GM12892 (cell line): Measurements from ENCODE around the gene NR4A1.

Experiments used
- POLR2A ChIP-seq: IDR thresholded peaks from 2 replicates; pipeline ENCODE4 v1.6.1; 2011; ENCODE audit warnings: low read depth, low read length, control low read depth
- POLR2AphosphoS5 ChIP-seq: IDR thresholded peaks from 2 replicates; pipeline ENCODE4 v1.6.1; 2011; ENCODE audit warnings: low read depth, low read length, control low read depth

DNA sequence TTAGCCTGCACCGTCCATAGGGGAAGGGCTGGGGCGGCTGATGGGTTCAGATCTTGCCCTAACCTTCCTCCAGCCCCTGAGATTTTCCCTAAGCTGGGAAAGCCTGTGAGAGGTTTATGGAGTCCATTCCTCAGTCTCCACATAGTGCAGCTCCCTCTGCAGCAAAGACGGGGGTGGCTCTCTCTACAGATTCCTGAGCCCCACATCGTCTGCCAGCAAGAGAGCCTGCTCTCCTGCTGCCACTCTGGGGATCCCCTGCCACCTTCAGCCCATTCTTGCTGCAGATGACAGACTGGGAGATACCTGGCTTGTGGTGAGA, 31.4 kb downstream of the NR4A1 start:
- TF ChIP-seq POLR2A (no peak), POLR2AphosphoS5 (no peak)
